Measurements from ENCODE around the gene SEMA4A. TPM values are rescaled to one million over a fixed set of nuclear protein-coding genes. Genes with fewer than 3 reads are reported as not detected.
A peak's percentile ranks its signal among the peaks of the same experiment; 100 is the strongest.
"Not testable (repeated sequence)": the region's sequence is repeated elsewhere in the genome, so short reads cannot be mapped to it uniquely, and the experiment has no call there.

The SEMA4A gene
- total RNA-seq, 2 experiments from 2014 or later = 14.5 to 30.6 TPM

DNA sequence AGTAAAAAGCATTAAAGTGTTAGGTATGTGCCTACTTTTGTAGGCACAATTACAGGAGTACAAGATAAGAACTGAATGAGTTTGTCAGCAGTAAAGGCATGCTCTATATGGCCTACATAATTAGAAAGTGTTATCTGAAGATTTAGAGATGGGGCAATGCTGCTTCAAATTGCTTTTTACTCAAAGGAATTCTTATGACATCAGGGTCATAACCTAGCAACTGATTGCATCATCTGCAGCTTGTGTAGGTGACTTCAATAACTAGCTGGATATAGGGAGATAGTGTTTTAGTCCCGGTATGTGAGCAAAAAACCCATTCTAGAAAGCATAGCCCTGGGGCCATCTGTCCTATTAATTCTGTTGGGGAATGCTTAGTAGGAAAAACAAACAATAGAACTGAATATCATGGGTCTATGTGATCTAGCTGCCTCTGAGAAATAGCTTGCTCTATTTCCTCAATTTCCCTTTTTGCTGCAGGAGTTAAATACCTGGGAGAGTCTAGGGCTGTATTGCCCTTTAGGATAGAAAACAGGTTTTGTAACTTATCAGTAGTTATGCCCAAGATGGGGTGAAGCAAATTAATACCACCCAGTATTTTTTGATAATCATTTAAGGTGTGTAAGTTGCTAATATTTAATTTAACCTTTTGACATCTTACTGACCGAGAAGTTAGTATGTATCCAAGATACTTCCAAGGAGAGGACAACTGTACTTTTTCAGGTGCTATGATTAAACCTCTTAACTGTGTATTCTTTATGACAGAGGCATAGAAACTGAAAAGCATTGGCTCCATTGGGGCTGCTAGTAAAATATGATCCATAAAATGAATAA is 33.2 kb downstream of the SEMA4A start:
- H3K4me3 Mint-ChIP-seq; CTCF ChIA-PET; DNase-seq; H3K27me3 Mint-ChIP-seq; H3K27ac Mint-ChIP-seq; ATAC-seq; H3K36me3 Mint-ChIP-seq; H3K4me1 Mint-ChIP-seq; H3K9me3 Mint-ChIP-seq (ENCODE audit: low read depth): not testable (repeated sequence)

DNA sequence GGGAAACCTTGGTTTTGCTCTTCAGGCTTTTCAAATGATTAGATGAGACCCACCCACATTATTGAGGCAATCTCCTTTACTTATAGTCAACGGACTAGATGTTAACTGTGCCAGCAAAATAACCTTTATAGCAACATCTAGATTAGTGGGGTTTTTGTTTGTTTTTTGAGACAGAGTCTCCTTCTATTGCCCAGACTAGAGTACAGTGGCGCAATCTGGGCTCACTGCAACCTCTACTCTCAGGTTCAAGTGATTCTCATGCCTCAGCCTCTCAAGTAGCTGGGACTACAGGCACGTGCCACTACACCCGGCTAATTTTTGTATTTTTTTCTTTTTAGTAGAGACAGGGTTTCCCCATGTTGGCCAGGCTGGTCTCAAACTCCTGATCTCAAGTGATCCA is 36.9 kb downstream of the SEMA4A start:
- CTCF ChIA-PET; H3K27me3 Mint-ChIP-seq; H3K4me3 Mint-ChIP-seq; ATAC-seq; DNase-seq; H3K36me3 Mint-ChIP-seq; H3K9me3 Mint-ChIP-seq (ENCODE audit: low read depth); H3K27ac Mint-ChIP-seq: not testable (repeated sequence)
- H3K4me1 Mint-ChIP-seq = peaks cover 22% of the 10 kb centered on the region

DNA sequence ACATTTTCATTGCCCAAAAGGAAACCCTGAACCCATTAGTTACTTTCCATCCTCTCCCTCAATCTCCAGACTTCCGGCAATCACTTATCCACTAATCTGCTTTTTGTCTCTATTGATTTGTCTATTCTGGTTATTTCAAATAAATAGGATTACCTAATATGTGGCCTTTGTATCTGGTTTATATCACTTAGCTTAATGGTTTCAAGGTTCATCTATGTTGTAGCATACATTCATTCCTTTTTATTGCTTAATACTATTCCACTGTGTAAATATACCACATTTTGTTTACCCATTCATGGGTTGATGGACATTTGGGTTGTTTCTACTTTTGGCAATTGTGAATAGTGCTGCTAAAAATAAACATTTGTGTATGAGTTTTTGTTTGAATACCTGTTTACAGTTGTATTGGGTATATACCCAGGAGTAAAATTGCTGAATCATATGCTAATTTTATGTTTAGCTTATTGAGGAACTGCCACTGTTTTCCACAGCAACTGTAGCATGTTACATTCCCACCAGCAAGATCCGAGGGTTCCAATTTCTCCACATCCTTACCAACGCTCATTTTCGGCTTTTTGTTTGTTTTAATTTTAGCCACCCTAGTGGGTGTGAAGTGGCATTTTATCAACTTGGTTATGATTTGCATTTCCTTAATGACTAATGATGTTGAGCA is 38.0 kb downstream of the SEMA4A start:
- no peaks in the 10 kb centered on the region for H3K27me3 Mint-ChIP-seq
- DNase-seq (no peak), ATAC-seq (no peak)
- peaks cover 11% of the 10 kb centered on the region for H3K36me3 Mint-ChIP-seq
- H3K9me3 Mint-ChIP-seq (ENCODE audit: low read depth) = peaks cover 5% of the 10 kb centered on the region
- no peak overlapping the region for H3K27ac Mint-ChIP-seq
- H3K4me1 Mint-ChIP-seq = peaks cover 34% of the 10 kb centered on the region
- CTCF ChIA-PET = interaction anchor here (1.4 to 3.4 kb wide), 2 partner anchors 34 to 46 kb away, joined by 4 to 26 read pairs; no protein-coding TSS in a partner anchor
- H3K4me3 Mint-ChIP-seq = no peak overlapping the region

DNA sequence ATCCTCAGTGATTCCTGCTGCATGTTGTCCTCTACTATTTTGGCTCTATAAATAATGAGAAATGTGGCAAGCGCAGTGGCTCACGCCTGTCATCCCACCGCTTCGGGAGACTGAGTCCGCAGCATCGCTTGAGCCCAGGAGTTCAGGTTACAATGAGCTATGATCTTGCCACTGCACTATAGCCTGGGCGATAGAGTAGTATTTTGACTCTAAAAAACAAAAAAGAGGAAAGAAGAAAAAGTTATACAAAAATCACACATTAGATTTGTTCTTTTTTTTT is 39.8 kb downstream of the SEMA4A start:
- CTCF ChIA-PET = interaction anchor here (1.1 to 3.4 kb wide), 5 partner anchors 10 to 52 kb away, joined by 3 to 26 read pairs (median 5); partner anchors contain the start of gene PMF1
- peaks cover 19% of the 10 kb centered on the region for H3K36me3 Mint-ChIP-seq
- peaks cover 49% of the 10 kb centered on the region for H3K4me1 Mint-ChIP-seq
- H3K4me3 Mint-ChIP-seq = peak overlapping the region; percentile 96
- H3K9me3 Mint-ChIP-seq (ENCODE audit: low read depth) = peaks cover 3% of the 10 kb centered on the region
- ATAC-seq (no peak), DNase-seq (no peak)
- peak overlapping the region; percentile 95 for H3K27ac Mint-ChIP-seq
- H3K27me3 Mint-ChIP-seq = no peaks in the 10 kb centered on the region

DNA sequence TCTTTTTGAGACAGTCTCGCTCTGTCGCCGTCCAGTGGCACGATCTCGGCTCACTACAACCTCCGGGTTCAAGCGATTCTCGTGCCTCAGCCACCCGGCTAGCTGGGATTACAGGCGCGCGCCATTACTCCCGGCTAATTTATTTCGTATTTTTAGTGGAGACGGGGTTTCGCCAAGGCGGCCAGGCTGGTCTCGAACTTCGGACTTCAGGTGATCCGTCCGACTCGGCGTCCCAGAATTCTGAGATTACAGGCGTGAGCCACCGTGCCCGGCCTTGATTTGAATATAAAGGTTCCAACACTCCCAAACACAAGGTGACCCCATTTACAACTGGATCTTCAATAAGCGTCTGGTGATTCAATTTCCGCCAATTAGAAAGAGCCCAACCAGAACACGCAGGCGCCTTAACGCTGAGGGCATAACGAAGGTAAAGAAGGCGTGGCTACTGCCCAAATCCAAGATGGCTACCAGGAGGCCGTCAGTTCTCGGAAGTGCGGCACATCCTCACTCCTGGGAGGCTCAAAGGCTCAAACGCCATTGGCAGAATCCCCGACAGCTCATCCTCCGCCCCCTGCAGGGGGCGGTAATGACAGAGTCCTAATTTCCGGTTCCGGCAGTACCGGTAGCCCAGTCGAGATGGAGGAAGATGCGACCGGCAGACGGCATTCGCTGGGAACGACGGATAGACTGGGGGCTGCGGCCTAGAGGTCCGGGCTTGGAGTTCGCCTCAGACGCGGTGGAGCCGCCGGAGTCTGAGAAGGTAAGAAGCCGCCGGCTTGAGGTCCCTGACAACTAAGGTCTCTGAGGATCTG is 40.3 kb downstream of the SEMA4A start, which contains the start of gene SLC25A44:
Gene SLC25A44 (plus strand): TSS at position 617 of the 812 bp plus-strand sequence. CDS start 5,744 bp downstream, outside the sequence.
- H3K27ac Mint-ChIP-seq = peak within 1 kb of the TSS; percentile 95
- peaks cover 3% of the 10 kb centered on the region for H3K9me3 Mint-ChIP-seq (ENCODE audit: low read depth)
- peaks cover 19% of the 10 kb centered on the region for H3K36me3 Mint-ChIP-seq
- H3K4me1 Mint-ChIP-seq = peaks cover 55% of the 10 kb centered on the region
- CTCF ChIA-PET = interaction anchor here (1.0 to 3.4 kb wide), 6 partner anchors 9 to 53 kb away, joined by 3 to 26 read pairs (median 4); partner anchors contain the start of gene PMF1
- H3K4me3 Mint-ChIP-seq = peak within 1 kb of the TSS; percentile 96
- ATAC-seq (peak; percentile 97), DNase-seq (peak; percentile 99)
- no peaks in the 10 kb centered on the region for H3K27me3 Mint-ChIP-seq

DNA sequence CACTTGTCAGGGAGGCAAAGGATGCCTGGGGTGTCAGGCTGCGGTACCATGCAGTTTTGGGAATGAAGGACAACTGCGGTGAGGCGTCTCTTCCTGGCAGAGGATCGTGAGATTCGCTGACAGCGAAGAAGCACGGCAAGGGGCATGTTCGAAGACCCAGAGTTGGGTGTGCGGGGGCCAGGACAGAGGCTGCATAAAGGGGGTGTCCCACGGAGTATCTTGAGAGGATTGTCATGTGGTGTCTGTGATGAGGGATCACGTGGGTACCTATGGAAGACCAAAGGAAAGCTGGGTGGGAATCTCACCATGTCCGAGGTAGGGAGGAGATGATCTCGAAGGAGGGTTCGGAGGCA is 40.9 kb downstream of the SEMA4A start:
- ATAC-seq (peak; percentile 4), DNase-seq (no peak)
- H3K4me3 Mint-ChIP-seq = peak overlapping the region; percentile 96

DNA sequence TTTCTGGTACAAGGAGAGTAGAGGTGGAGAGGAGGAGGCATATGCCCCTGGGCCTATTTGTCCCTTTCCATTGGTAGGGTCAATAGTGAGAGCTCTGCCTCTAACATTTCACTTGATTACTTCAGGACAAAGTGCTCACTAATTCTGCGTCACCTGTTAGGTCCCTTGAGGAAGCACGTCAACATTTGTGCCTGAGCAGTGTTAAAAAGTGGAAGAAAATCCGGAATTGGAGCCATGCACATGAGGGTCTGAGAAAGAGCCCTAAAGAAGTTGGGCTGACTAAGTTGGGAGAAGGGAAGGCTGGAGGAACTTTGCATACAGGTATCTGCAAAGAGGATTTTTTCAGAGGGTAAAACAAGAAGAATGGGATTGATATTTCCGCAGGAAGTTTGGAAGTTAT is 42.5 kb downstream of the SEMA4A start:
- Mint-ChIP-seq H3K27ac (peak overlapping the region; percentile 14), H3K27me3 (no peaks in the 10 kb centered on the region), H3K36me3 (peaks cover 34% of the 10 kb centered on the region), H3K4me3 (peak overlapping the region; percentile 30), H3K4me1 (peaks cover 75% of the 10 kb centered on the region), H3K9me3 (ENCODE audit: low read depth) (no peaks in the 10 kb centered on the region)
- DNase-seq (no peak), ATAC-seq (no peak)
- CTCF ChIA-PET = interaction anchor here (5.2 kb wide), 1 partner anchor 29 kb away, joined by 47 read pairs; no protein-coding TSS in a partner anchor

More for the DNA sequence above, 40.9 kb downstream of the SEMA4A start:
- no peaks in the 10 kb centered on the region for H3K9me3 Mint-ChIP-seq (ENCODE audit: low read depth)
- H3K4me1 Mint-ChIP-seq = peaks cover 61% of the 10 kb centered on the region
- H3K27me3 Mint-ChIP-seq = no peaks in the 10 kb centered on the region
- CTCF ChIA-PET = interaction anchor here (1.0 to 3.4 kb wide), 6 partner anchors 9 to 53 kb away, joined by 3 to 26 read pairs (median 4); partner anchors contain the start of gene PMF1
- peak overlapping the region; percentile 95 for H3K27ac Mint-ChIP-seq
- peaks cover 22% of the 10 kb centered on the region for H3K36me3 Mint-ChIP-seq

DNA sequence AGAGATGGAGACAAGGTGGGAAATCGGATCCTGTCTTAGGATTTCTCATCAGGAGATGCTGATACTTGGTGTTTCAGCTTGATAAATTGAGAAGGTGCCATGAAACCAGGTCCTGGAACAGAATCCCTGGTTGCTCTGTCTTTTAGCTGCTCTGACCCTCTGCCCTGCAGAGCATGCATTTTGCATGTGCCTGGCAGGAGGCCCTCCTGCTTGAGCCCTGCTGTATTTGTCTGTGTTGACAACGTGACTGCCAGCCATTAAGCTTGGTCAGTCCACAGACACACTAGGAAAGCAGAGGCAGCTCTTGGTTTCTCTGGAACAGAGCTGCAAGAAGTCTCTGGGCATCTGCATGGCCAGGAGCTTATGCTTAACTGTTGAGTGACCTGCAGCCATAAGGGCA is 43.1 kb downstream of the SEMA4A start:
- peak overlapping the region; percentile 51 for H3K27ac Mint-ChIP-seq
- no peaks in the 10 kb centered on the region for H3K9me3 Mint-ChIP-seq (ENCODE audit: low read depth)
- ATAC-seq (no peak), DNase-seq (no peak)
- no peaks in the 10 kb centered on the region for H3K27me3 Mint-ChIP-seq
- CTCF ChIA-PET = interaction anchor here (0.5 to 5.2 kb wide), 4 partner anchors 14 to 854 kb away, joined by 3 to 47 read pairs (median 8); partner anchors contain the start of gene PMF1
- no peak overlapping the region for H3K4me3 Mint-ChIP-seq
- H3K36me3 Mint-ChIP-seq = peaks cover 34% of the 10 kb centered on the region
- H3K4me1 Mint-ChIP-seq = peaks cover 75% of the 10 kb centered on the region

DNA sequence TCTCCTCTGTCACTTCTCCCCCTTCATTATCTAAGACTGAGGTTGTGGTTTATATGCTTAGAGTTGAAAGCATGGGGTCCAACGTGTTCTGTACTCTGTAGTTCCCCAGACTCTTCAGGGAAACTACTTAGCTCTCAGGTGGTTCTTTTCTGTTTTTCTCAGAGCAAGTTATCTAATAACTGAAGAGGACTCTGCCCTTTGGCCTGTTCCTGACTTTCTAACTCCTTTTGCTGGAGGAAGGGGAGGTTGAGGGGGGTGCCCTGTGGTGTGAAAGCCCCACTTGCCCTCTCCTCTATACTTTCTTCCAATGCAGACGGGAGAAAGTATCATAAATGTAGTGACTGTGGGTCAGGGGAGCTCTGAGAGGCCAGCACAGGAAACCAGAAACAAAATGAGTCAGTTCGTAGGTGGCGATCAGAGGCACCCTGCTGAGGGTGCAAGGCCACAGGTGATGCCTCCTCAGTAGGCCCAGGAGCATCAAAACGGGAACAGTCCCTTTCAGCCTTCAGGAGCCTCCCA is 45.5 kb downstream of the SEMA4A start:
- peak overlapping the region; percentile 40 for H3K4me3 Mint-ChIP-seq
- peak; percentile 73 for ATAC-seq
- CTCF ChIA-PET = interaction anchor here (0.9 to 5.2 kb wide), 10 partner anchors 14 to 133 kb away, joined by 3 to 47 read pairs (median 4); partner anchors contain the start of genes PMF1 and SMG5
- peaks cover 33% of the 10 kb centered on the region for H3K36me3 Mint-ChIP-seq
- H3K27me3 Mint-ChIP-seq = no peaks in the 10 kb centered on the region
- H3K27ac Mint-ChIP-seq = peak overlapping the region; percentile 88
- H3K4me1 Mint-ChIP-seq = peaks cover 64% of the 10 kb centered on the region
- H3K9me3 Mint-ChIP-seq (ENCODE audit: low read depth) = no peaks in the 10 kb centered on the region
- peak; percentile 63 for DNase-seq

DNA sequence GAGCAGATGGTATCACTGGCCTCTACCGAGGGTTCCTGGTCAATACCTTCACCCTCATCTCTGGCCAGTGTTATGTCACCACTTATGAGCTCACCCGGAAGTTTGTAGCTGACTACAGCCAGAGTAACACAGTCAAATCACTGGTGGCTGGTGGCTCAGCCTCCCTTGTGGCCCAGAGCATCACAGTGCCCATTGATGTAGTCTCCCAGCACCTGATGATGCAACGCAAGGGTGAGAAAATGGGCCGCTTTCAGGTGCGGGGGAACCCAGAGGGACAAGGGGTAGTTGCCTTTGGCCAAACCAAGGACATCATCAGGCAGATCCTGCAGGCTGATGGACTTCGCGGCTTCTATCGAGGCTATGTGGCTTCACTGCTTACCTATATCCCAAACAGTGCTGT is 46.7 kb downstream of the SEMA4A start:
- CTCF ChIA-PET = interaction anchor here (1.7 to 5.2 kb wide), 2 partner anchors 18 to 25 kb away, joined by 5 to 47 read pairs; no protein-coding TSS in a partner anchor
- Mint-ChIP-seq H3K4me1 (peaks cover 56% of the 10 kb centered on the region), H3K4me3 (no peak overlapping the region), H3K36me3 (peaks cover 33% of the 10 kb centered on the region), H3K27ac (peak overlapping the region; percentile 88), H3K27me3 (no peaks in the 10 kb centered on the region), H3K9me3 (ENCODE audit: low read depth) (no peaks in the 10 kb centered on the region)
- ATAC-seq (no peak), DNase-seq (no peak)

DNA sequence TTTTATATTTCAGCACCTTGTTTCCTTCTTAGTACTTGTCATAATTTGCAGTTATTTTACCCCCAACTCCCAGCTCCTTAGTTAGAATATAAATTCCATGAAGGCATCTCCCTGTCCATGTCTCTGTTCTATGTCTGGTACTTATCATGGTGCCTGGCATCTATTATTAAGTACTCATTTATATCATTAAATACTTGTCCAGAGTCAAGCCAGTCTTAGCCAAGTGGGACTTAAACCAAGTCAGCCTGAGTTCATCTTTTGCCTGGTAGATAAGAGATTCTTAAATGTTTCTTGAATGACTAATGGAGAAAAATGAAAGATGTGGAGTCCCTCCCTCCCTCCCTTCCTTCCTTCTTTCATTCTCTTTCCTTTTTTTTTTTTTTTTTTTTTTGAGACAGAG is 49.9 kb downstream of the SEMA4A start:
- Mint-ChIP-seq H3K4me1 (peaks cover 30% of the 10 kb centered on the region), H3K4me3 (no peak overlapping the region), H3K9me3 (ENCODE audit: low read depth) (no peaks in the 10 kb centered on the region), H3K27ac (no peak overlapping the region), H3K27me3 (no peaks in the 10 kb centered on the region), H3K36me3 (peaks cover 35% of the 10 kb centered on the region)
- CTCF ChIA-PET = interaction anchor here (0.7 to 1.6 kb wide), 3 partner anchors 9 to 87 kb away, joined by 3 read pairs; partner anchors contain the start of gene SLC25A44
- DNase-seq = no peak
- ATAC-seq = no peak

DNA sequence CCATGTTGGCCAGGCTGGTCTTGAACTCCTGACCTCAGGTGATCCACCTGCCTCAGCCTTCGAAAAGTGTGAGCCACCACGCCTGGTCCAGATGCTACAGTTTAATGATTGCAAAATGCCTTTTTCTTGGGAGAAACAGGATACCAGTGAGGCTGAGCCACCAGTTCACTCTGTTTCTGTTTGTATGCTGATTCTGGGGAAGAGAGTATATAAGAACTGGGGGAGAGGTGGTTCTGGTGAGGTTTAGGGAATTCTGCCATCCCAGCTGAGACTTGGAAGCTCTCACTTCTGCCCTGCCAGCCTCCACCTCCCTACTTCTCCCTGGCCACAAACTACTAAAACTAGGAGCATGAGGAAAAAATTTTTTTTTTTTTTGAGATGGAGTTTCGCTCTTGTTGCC is 51.3 kb downstream of the SEMA4A start:
- Mint-ChIP-seq H3K27ac (no peak overlapping the region), H3K9me3 (ENCODE audit: low read depth) (no peaks in the 10 kb centered on the region), H3K36me3 (peaks cover 37% of the 10 kb centered on the region), H3K4me3 (no peak overlapping the region), H3K4me1 (peaks cover 16% of the 10 kb centered on the region), H3K27me3 (no peaks in the 10 kb centered on the region)
- CTCF ChIA-PET = no interaction called here
- no peak for ATAC-seq
- no peak for DNase-seq
